Measurements from ENCODE around the gene MAPK8IP3.

MAPK8IP3 gene

DNA sequence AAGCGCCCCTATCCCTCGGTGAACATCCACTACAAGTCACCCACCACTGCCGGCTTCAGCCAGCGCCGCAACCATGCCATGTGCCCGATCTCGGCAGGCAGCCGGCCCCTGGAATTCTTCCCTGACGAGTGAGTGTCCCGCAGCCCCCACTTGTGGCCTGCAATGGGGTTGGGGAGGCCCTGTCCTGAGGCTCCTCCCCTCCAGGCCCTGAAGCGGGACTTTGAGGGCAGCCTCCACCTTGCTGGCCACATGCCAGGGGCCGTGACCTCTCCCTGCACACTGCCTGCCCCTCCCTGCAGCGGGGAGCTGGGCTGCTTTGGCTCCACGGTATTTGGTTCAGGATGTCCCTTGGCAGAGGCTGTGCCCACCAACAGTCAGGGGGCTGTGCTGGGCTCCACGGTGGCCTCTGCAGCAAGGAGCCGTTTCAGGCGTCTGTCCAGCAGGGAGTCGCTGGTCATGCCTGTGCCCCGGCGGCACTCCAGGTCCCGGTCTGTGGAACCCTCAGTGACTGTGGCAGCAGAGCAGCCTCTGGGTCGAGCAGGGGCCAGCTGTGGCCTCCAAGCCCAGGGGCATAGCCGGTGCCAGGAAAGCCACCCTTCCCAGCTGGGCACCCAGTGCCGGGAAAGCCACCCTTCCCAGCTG is 57.0 kb downstream of the MAPK8IP3 start:
- Histone ChIP-seq H3K27me3 (ENCODE audit: low read length) (no peaks in the 10 kb centered on the region), H3F3A (ENCODE audit: insufficient read depth) (no peaks in the 10 kb centered on the region), H3K36me3 (ENCODE audit: low read length) (no peaks in the 10 kb centered on the region), H4K20me1 (ENCODE audit: low read depth, low read length) (no peaks in the 10 kb centered on the region), H3K9me3 (ENCODE audit: insufficient read depth, low read length) (no peaks in the 10 kb centered on the region), H3K4me3 (ENCODE audit: insufficient read depth, low read length, poor library complexity, severe bottlenecking) (no peak overlapping the region), H3K4me2 (ENCODE audit: low read depth, low read length, poor library complexity, severe bottlenecking) (no peak overlapping the region), H3K27ac (ENCODE audit: low read depth, low read length) (no peak overlapping the region), H3K9me2 (replicated peaks; ENCODE audit: insufficient read depth, low read length) (no peaks in the 10 kb centered on the region), H2AFZ (ENCODE audit: low read depth, low read length, severe bottlenecking) (no peak overlapping the region), H3K9ac (ENCODE audit: low read length) (no peak overlapping the region), H3K79me2 (ENCODE audit: insufficient read depth, low read length) (no peaks in the 10 kb centered on the region)
- no peak for TF ChIP-seq EZH2phosphoT487 (conservative IDR thresholded peaks at IDR 0.05; ENCODE audit: low read length)
- TF ChIP-seq CTCF (IDR thresholded peaks at IDR 0.05; ENCODE audit: insufficient read depth, low read length, poor library complexity, severe bottlenecking): no peak

DNA sequence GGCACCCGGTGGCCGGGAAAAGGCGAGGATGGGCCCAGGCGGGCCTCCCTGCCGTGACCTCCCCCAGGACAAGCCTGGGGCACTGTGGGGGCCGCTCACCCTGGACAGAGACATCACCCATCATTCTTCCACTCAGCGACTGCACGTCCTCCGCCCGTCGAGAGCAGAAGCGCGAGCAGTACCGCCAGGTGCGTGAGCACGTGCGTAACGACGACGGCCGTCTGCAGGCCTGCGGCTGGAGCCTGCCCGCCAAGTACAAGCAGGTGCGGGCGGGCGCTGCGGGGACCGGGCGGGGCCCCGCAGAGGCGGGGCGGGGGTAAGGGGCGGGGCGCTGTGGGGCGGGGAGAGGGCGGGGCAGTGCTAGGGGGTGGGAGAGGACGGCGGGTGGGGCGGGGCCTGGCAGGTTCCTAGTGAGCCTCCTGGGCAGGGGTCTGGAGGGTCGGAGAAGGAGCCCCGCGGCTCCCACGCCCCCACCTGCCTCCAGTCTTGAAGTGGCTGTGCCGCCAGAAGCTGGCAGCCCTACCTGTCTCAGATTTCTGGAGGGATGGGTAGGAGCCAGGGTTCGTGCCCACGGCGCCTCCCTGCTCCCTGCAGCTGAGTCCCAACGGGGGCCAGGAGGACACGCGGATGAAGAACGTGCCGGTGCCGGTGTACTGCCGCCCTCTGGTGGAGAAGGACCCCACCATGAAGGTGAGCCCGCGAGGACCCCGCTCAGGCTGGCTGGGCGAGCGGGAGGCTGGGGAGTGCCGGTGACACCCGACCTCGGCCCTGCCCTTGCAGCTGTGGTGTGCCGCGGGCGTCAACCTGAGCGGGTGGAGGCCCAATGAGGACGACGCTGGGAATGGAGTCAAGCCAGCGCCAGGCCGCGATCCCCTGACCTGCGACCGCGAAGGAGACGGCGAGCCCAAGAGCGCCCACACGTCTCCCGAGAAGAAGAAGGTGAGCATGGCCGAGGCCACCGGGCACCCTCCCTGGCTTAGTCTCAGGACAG is 57.8 kb downstream of the MAPK8IP3 start:
- Histone ChIP-seq H3K9me2 (replicated peaks; ENCODE audit: insufficient read depth, low read length) (no peaks in the 10 kb centered on the region), H3K4me2 (ENCODE audit: low read depth, low read length, poor library complexity, severe bottlenecking) (no peak overlapping the region), H3K36me3 (ENCODE audit: low read length) (no peaks in the 10 kb centered on the region), H3K27me3 (ENCODE audit: low read length) (no peaks in the 10 kb centered on the region), H3K4me3 (ENCODE audit: insufficient read depth, low read length, poor library complexity, severe bottlenecking) (no peak overlapping the region), H3K9ac (ENCODE audit: low read length) (no peak overlapping the region), H2AFZ (ENCODE audit: low read depth, low read length, severe bottlenecking) (no peak overlapping the region), H3K9me3 (ENCODE audit: insufficient read depth, low read length) (no peaks in the 10 kb centered on the region), H3K27ac (ENCODE audit: low read depth, low read length) (no peak overlapping the region), H4K20me1 (ENCODE audit: low read depth, low read length) (no peaks in the 10 kb centered on the region), H3F3A (ENCODE audit: insufficient read depth) (no peaks in the 10 kb centered on the region), H3K79me2 (ENCODE audit: insufficient read depth, low read length) (no peaks in the 10 kb centered on the region)
- no peak for TF ChIP-seq EZH2phosphoT487 (conservative IDR thresholded peaks at IDR 0.05; ENCODE audit: low read length)

DNA sequence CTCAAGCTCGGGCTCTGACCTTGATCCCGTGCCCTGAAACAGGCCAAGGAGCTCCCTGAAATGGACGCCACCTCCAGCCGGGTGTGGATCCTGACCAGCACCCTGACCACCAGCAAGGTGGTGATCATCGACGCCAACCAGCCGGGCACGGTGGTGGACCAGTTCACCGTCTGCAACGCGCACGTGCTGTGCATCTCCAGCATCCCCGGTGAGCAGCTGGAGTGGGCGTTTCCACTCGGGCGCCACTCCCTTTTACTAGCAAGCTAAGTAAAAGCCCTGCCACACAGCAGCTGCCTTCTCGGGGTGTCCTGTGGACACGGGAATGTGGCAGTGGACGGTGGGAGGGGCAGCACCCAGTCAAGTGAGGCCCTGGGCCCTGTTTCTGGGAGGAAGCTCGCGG is 59.0 kb downstream of the MAPK8IP3 start:
- H3F3A ChIP-seq (ENCODE audit: insufficient read depth): 0 out of 2 replicates have a peak, but pooled peaks cover 1% of the 10 kb centered on the region
- H3K4me3 ChIP-seq (ENCODE audit: insufficient read depth, low read length, poor library complexity, severe bottlenecking): no peak overlapping the region
- no peak for TF ChIP-seq CTCF (IDR thresholded peaks at IDR 0.05; ENCODE audit: insufficient read depth, low read length, poor library complexity, severe bottlenecking)
- TF ChIP-seq EZH2phosphoT487 (conservative IDR thresholded peaks at IDR 0.05; ENCODE audit: low read length): no peak
- H3K27me3 ChIP-seq (ENCODE audit: low read length): no peaks in the 10 kb centered on the region
- no peaks in the 10 kb centered on the region for H4K20me1 ChIP-seq (ENCODE audit: low read depth, low read length)
- H3K9me2 ChIP-seq (replicated peaks; ENCODE audit: insufficient read depth, low read length): no peaks in the 10 kb centered on the region
- H3K36me3 ChIP-seq (ENCODE audit: low read length): no peaks in the 10 kb centered on the region
- H3K9me3 ChIP-seq (ENCODE audit: insufficient read depth, low read length): no peaks in the 10 kb centered on the region
- no peak overlapping the region for H3K9ac ChIP-seq (ENCODE audit: low read length)
- no peak overlapping the region for H3K4me2 ChIP-seq (ENCODE audit: low read depth, low read length, poor library complexity, severe bottlenecking)
- no peak overlapping the region for H2AFZ ChIP-seq (ENCODE audit: low read depth, low read length, severe bottlenecking)
- no peaks in the 10 kb centered on the region for H3K79me2 ChIP-seq (ENCODE audit: insufficient read depth, low read length)
- no peak overlapping the region for H3K27ac ChIP-seq (ENCODE audit: low read depth, low read length)

Data from SU-DHL-6 (cell line).